ENCODE measurements around the gene CADPS.

CADPS gene

GRCh38 chr3:62793946-62794345 is 81.3 kb downstream of the CADPS start:
- no peak for DNase-seq (ENCODE audit: low read depth)
- TF ChIP-seq, protein P1, sequence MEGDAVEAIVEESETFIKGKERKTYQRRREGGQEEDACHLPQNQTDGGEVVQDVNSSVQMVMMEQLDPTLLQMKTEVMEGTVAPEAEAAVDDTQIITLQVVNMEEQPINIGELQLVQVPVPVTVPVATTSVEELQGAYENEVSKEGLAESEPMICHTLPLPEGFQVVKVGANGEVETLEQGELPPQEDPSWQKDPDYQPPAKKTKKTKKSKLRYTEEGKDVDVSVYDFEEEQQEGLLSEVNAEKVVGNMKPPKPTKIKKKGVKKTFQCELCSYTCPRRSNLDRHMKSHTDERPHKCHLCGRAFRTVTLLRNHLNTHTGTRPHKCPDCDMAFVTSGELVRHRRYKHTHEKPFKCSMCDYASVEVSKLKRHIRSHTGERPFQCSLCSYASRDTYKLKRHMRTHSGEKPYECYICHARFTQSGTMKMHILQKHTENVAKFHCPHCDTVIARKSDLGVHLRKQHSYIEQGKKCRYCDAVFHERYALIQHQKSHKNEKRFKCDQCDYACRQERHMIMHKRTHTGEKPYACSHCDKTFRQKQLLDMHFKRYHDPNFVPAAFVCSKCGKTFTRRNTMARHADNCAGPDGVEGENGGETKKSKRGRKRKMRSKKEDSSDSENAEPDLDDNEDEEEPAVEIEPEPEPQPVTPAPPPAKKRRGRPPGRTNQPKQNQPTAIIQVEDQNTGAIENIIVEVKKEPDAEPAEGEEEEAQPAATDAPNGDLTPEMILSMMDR (IDR thresholded peaks at IDR 0.05; ENCODE audit: low read depth, low read length, missing control alignments): no peak
- H3K4me3 ChIP-seq (ENCODE audit: low read depth, low read length): no peak overlapping the region

- DNase-seq (ENCODE audit: low read depth): no peak
- H3K4me3 ChIP-seq (ENCODE audit: low read depth, low read length): no peak overlapping the region
- TF ChIP-seq, protein P1 (IDR thresholded peaks at IDR 0.05; ENCODE audit: low read depth, low read length, missing control alignments): no peak
Observed at GRCh38 chr3:62785384-62785783, 89.8 kb downstream of the CADPS start.

GRCh38 chr3:62781121-62781520 is 94.1 kb downstream of the CADPS start:
- TF ChIP-seq, protein P1 (IDR thresholded peaks at IDR 0.05; ENCODE audit: low read depth, low read length, missing control alignments): no peak
- no peak overlapping the region for H3K4me3 ChIP-seq (ENCODE audit: low read depth, low read length)
- DNase-seq (ENCODE audit: low read depth): no peak

DNA sequence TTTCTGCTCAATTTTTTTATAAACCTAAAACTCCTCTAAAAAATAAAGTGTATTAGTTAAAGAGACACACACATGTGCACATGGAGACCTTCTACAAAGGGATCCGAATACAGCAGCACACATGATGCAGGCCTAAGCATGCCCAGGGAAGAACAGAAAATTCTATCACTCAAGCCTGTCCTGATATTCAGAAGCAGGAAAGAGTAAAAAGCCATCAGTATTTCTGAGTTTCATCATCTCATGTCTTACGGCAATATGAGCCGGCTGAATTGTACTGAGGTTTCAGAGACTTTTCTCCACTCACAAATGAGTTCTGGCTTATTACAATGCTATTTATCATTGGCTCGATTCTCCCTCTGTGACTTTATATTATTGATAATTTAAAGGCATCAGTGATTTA is 97.5 kb downstream of the CADPS start:
- no peak overlapping the region for H3K4me3 ChIP-seq (ENCODE audit: low read depth, low read length)
- DNase-seq (ENCODE audit: low read depth): no peak
- TF ChIP-seq, protein P1 (IDR thresholded peaks at IDR 0.05; ENCODE audit: low read depth, low read length, missing control alignments): no peak

- no peak overlapping the region for H3K4me3 ChIP-seq (ENCODE audit: low read depth, low read length)
- DNase-seq (ENCODE audit: low read depth): no peak
- TF ChIP-seq, protein P1 (IDR thresholded peaks at IDR 0.05; ENCODE audit: low read depth, low read length, missing control alignments): no peak
Observed at GRCh38 chr3:62777130-62777529, 98.1 kb downstream of the CADPS start.

DNA sequence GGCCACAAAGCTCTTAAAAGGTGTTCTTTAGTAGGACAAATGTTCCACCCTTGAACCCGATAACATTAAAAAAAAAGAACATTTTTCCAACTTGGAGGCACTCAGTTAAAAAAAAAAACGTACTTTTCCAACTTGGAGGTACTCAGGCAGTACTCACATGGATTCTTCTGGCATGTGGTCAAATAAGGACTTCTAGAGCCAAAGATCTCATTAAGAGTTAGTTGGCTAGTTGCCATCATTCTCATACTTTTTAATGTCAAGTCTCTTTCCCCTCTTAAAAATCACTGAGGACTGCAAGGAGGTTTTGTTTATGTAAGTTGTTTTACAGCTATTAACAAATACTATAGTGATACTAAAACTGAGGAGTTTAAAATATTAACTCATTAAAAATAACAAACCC is 101.0 kb downstream of the CADPS start:
- TF ChIP-seq, protein P1 (IDR thresholded peaks at IDR 0.05; ENCODE audit: low read depth, low read length, missing control alignments): no peak
- no peak overlapping the region for H3K4me3 ChIP-seq (ENCODE audit: low read depth, low read length)
- no peak for DNase-seq (ENCODE audit: low read depth)

DNA sequence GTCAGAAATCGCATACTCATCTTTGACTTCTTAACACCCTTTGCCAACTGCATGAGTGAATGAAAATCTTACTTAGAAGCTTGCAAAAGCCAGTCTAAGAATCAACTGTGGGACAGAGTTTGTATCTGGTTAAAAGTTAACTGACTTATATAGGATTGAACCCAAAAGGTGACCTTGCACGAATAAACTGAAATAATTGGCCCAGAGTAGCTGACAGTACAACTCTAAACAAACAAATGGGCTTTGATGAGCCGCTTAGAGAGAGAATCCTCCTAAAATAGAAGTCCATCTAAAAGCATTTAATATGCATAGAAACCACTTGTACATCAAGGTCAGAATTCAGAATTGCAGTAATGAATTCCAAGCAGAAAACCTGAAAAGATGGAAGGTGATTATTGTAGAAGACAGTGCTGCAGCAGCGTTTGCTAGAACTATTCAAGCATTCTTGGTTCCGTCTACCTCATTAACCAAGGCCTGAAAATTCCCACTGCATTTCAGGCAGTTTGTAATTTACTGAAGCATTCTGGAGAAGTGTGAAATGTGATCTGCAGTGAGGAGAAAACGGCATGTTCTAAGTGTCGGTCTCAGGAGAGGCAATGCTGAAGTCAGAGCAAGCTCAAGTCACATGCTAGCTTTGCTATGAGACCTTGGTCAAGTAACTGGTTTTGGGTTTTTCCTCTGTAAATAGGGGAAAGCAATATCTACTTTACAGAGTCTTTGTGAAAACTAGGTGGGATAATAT is 103.7 kb downstream of the CADPS start:
- no peak for DNase-seq (ENCODE audit: low read depth)
- TF ChIP-seq, protein P1 (IDR thresholded peaks at IDR 0.05; ENCODE audit: low read depth, low read length, missing control alignments): no peak
- H3K4me3 ChIP-seq (ENCODE audit: low read depth, low read length): no peak overlapping the region

All from GM12864 (cell line).